ENCODE data around the gene PIM3.

DNA sequence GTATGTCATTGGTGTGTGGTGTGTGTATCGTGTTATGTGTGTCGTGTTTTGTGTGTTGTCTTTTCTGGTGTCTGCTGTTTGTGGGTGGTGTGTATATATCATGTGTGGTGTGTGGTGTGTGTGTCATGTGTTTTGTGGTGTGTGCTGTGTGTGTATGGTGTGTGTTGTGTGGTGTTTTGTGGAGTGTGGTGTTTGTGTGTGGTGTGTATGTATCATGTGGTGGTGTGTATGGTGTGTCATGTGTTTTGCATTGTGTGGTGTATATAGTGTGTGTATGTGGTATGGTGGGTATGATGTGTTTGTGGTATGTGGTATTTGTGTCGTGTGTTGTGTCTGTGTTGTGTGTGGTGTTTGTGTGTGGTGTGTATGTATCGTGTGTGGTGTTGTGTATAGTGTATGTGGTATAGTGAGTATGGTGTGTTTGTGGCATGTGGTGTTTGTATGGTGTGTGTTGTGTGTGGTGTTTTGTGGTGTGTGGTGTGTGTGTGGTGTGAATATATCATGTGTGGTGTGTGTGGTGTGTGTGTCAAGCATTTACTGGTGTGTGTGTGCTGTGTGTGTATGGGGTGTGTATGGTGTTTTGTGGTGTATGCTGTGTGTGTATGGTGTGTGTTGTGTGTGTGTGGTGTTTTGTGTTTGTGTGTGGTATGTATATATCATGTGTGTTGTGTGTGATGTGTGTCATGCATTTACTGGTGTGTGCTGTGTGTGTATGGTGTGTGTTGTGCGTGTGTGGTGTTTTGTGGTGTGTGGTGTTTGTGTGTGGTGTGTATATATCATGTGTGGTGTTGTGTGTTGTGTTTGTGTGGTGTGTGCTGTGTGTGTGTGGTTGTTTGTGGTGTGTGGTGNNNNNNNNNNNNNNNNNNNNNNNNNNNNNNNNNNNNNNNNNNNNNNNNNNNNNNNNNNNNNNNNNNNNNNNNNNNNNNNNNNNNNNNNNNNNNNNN, 12.7 kb downstream of the PIM3 start:
- TF ChIP-seq, protein P1, sequence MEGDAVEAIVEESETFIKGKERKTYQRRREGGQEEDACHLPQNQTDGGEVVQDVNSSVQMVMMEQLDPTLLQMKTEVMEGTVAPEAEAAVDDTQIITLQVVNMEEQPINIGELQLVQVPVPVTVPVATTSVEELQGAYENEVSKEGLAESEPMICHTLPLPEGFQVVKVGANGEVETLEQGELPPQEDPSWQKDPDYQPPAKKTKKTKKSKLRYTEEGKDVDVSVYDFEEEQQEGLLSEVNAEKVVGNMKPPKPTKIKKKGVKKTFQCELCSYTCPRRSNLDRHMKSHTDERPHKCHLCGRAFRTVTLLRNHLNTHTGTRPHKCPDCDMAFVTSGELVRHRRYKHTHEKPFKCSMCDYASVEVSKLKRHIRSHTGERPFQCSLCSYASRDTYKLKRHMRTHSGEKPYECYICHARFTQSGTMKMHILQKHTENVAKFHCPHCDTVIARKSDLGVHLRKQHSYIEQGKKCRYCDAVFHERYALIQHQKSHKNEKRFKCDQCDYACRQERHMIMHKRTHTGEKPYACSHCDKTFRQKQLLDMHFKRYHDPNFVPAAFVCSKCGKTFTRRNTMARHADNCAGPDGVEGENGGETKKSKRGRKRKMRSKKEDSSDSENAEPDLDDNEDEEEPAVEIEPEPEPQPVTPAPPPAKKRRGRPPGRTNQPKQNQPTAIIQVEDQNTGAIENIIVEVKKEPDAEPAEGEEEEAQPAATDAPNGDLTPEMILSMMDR (IDR thresholded peaks at IDR 0.05; ENCODE audit: borderline replicate concordance, extremely low read depth, low read length, poor library complexity, severe bottlenecking), result no peak
- no peak for TF ChIP-seq EZH2 (IDR thresholded peaks at IDR 0.05; ENCODE audit: borderline replicate concordance, low read depth, low read length, severe bottlenecking)
